GM23338 (cell line): ENCODE results near the gene S100A3.

Experiments used
- CREB1 ChIP-seq: fragments of 250-450 bp; sonication (Bioruptor Pico); IDR thresholded peaks from 2 replicates; pipeline ENCODE4 v1.5.0; 2020; ENCODE audit warnings: low read depth, mild to moderate bottlenecking, moderate library complexity
- EZH2 ChIP-seq: fragments of 200-600 bp; sonication (generic); IDR thresholded peaks from one replicate; pipeline ENCODE4 v1.8.0; 2017; ENCODE audit warnings: antibody characterized with exemption, mild to moderate bottlenecking, low read depth; ENCODE audit not compliant: unreplicated experiment
- EZH2phosphoT487 ChIP-seq: fragments of 200-600 bp; sonication (generic); IDR thresholded peaks from one replicate; pipeline ENCODE4 v1.8.1; 2018; ENCODE audit warnings: antibody characterized with exemption; ENCODE audit not compliant: unreplicated experiment
- JUNB ChIP-seq: IDR thresholded peaks from one replicate; pipeline ENCODE4 v1.6.1; 2016; ENCODE audit warnings: antibody characterized with exemption; ENCODE audit not compliant: unreplicated experiment
- POLR2AphosphoS5 ChIP-seq: IDR thresholded peaks from 2 replicates; pipeline ENCODE4 v1.6.1; 2016; ENCODE audit warnings: antibody characterized with exemption, low read depth
- TF ChIP-seq, protein P1 (sequence below), 2 experiments: fragments of 200-600 bp in 1 of 2; sonication (generic) in 1 of 2; conservative IDR thresholded peaks; 2 replicates each; pipeline versions ENCODE4 v1.5.1 to v1.6.1; 2016 to 2017; ENCODE audit warnings: antibody characterized with exemption in 2 of 2, low read depth in 2 of 2, mild to moderate bottlenecking in 2 of 2, moderate library complexity in 1 of 2

DNA sequence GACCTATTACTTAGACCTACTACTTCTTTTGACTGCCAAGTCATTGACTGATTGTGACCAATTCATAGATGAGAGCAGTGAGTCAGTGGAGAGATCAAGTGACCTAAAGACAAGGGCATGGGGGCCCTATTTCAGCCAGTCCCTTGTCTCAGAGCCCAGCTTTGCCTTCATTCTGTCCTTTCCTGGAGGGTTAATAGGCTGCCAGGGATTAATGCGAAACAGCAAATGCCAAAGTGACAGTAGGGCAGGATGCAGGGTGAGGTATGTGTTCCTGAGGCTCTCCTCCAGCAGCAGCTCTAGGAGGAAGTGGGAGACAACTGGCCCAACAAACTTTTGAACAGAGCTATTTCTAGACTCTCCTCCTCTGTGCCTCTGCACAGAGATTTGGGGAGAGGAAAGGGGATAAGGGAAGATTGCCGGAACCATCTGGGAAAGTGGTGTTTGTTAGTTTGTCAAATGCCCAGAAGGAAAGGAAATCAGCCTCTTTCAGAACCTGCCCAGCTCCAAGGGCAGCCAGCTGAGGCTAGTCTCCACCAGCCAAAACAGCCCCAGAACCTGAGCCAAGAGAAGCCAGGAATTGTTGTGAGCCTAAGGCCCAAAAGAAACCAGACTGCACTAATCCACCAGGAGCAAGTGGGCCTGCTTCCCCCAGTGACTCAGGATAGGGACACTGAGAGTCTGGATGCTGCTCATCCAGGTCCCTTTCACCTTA lies 4.9 kb upstream of the S100A3 start:
- TF ChIP-seq, protein P1, sequence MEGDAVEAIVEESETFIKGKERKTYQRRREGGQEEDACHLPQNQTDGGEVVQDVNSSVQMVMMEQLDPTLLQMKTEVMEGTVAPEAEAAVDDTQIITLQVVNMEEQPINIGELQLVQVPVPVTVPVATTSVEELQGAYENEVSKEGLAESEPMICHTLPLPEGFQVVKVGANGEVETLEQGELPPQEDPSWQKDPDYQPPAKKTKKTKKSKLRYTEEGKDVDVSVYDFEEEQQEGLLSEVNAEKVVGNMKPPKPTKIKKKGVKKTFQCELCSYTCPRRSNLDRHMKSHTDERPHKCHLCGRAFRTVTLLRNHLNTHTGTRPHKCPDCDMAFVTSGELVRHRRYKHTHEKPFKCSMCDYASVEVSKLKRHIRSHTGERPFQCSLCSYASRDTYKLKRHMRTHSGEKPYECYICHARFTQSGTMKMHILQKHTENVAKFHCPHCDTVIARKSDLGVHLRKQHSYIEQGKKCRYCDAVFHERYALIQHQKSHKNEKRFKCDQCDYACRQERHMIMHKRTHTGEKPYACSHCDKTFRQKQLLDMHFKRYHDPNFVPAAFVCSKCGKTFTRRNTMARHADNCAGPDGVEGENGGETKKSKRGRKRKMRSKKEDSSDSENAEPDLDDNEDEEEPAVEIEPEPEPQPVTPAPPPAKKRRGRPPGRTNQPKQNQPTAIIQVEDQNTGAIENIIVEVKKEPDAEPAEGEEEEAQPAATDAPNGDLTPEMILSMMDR (conservative IDR thresholded peaks at IDR 0.05; ENCODE audit: low read depth in 2 of 2), result no peak
- TF ChIP-seq EZH2phosphoT487 (no peak), EZH2 (no peak), CREB1 (CRISPR knock-in tag) (no peak), JUNB (no peak), POLR2AphosphoS5 (no peak)
